Transverse colon (tissue), 4 donors: ENCODE results near the gene CST7. TPM values are rescaled to one million over a fixed set of nuclear protein-coding genes. Genes with fewer than 3 reads are reported as not detected.
A peak's percentile ranks its signal among the peaks of the same experiment; 100 is the strongest.

Experiments
- DNase-seq: peaks from one replicate; pipeline ENCODE4 v3.0.0-alpha.2; 2019
- H3K27ac ChIP-seq, 4 donors: fragments of 200-600 bp; sonication (generic); 2 replicates each; pipeline ENCODE4 v1.5.1; 2016 to 2018; ENCODE audit warnings: inconsistent platforms in 4 of 4
- H3K27me3 ChIP-seq: fragments of 200-600 bp; sonication (generic); 2 replicates; pipeline ENCODE4 v1.5.1; 2017; ENCODE audit warnings: inconsistent platforms
- H3K36me3 ChIP-seq, 4 donors: fragments of 200-600 bp; sonication (generic); 2 replicates each; pipeline ENCODE4 v1.5.1; 2017 to 2019; ENCODE audit warnings: inconsistent platforms in 4 of 4
- H3K4me1 ChIP-seq, 4 donors: fragments of 200-600 bp; sonication (generic); 2 replicates each; pipeline ENCODE4 v1.5.1; 2017 to 2020; ENCODE audit warnings: inconsistent platforms in 4 of 4
- H3K4me3 ChIP-seq, 4 donors: fragments of 200-600 bp; sonication (generic); 1 replicate in 1 of 4; 2 replicates in 3 of 4; pipeline versions ENCODE4 v1.5.1 to v1.6.1; 2017 to 2019; ENCODE audit warnings: inconsistent platforms in 4 of 4
- H3K9me3 ChIP-seq, 2 donors: fragments of 200-600 bp; sonication (generic); 2 replicates each; pipeline ENCODE4 v1.5.1; 2017 to 2019; ENCODE audit warnings: inconsistent platforms in 2 of 2
- CTCF ChIP-seq, 5 experiments: fragments of 200-600 bp in 3 of 5; fragments of 450-650 bp in 2 of 5; sonication (generic) in 3 of 5; IDR thresholded peaks; 1 replicate in 2 of 5; 2 replicates in 3 of 5; pipeline ENCODE4 v1.5.1; 2016 to 2017; ENCODE audit warnings: antibody characterized with exemption in 5 of 5, inconsistent platforms in 3 of 5, mild to moderate bottlenecking in 2 of 5, moderate library complexity in 1 of 5
- EP300 ChIP-seq: sonication (generic); formaldehyde crosslinking; IDR thresholded peaks from one replicate; pipeline ENCODE4 v1.6.1; 2017; ENCODE audit warnings: antibody characterized with exemption, low read depth
- POLR2A ChIP-seq: fragments of 450-650 bp; IDR thresholded peaks from one replicate; pipeline ENCODE4 v1.6.1; 2016; ENCODE audit warnings: antibody characterized with exemption, mild to moderate bottlenecking, moderate library complexity
- POLR2AphosphoS5 ChIP-seq, 3 donors: sonication (generic); formaldehyde crosslinking; IDR thresholded peaks; one replicate each; pipeline ENCODE4 v1.6.1; 2016; ENCODE audit warnings: antibody characterized with exemption in 3 of 3
- WGBS, 2 donors: methylation state at CpG; one replicate each; pipeline ENCODE4 v1.1.5; 2018; ENCODE audit warnings: low coverage in 1 of 2; 5-methylcytosine and 5-hydroxymethylcytosine counted together
- in situ Hi-C, 4 donors: fragments of 200-750 bp; cut with MboI; loops; one replicate each; pipeline versions ENCODE4 v1.15.0 to v1.15.1; 2017; ENCODE audit warnings: low sequenced_read_pairs in 3 of 4, low pct_ligation_motif_present in 1 of 4, low pct_unique_long_range_greater_than_20kb in 1 of 4
- intact Hi-C: fragments of 100-400 bp; cut with DNase I; formaldehyde crosslinking; loops from one replicate; pipeline ENCODE4 v1.15.1; 2023; ENCODE audit warnings: low total_unique reads
- total RNA-seq, 4 donors: library from RNA; depleted of rRNA; stranded (reverse); fragments of >200 nt; gene quantifications; one replicate each; pipeline ENCODE4 v1.1.0, GENCODE V29; 2016

CST7 gene
- total RNA-seq, 4 donors from 2014 or later = 3.2 to 3.3 TPM; not detected in 2

- intact Hi-C loops = loop anchor here (5.0 kb wide), 1 partner anchor 754 kb away; no protein-coding TSS in a partner anchor
- Histone ChIP-seq H3K9me3 (no peaks in the 10 kb centered on the region), H3K4me1 (peaks cover 0 to 10% (median 5%) of the 10 kb centered on the region in 4 donors), H3K36me3 (no peaks in the 10 kb centered on the region), H3K27ac (no peak overlapping the region), H3K4me3 (no peak overlapping the region), H3K27me3 (no peaks in the 10 kb centered on the region)
- 63 to 78% methylated on average over 1 of the region's 1 CpG for WGBS, 2 donors
- DNase-seq = no peak
- no peak for TF ChIP-seq EP300
- no peak for TF ChIP-seq CTCF (IDR thresholded peaks at IDR 0.05)
- no peak for TF ChIP-seq POLR2AphosphoS5 (IDR thresholded peaks at IDR 0.05)
- TF ChIP-seq POLR2A = no peak
- in situ Hi-C loops = loop anchor here in 3 of 4 donors (10.0 to 25.0 kb wide), 4 partner anchors 129 to 979 kb away; no protein-coding TSS in a partner anchor
These were observed 32.7 kb upstream of the CST7 start for GRCh38 chr20:24916412-24916811.

GRCh38 chr20:24917056-24917455 is 32.0 kb upstream of the CST7 start:
- in situ Hi-C loops = loop anchor here in 3 of 4 donors (10.0 to 25.0 kb wide), 4 partner anchors 130 to 980 kb away; no protein-coding TSS in a partner anchor
- Histone ChIP-seq H3K9me3 (no peaks in the 10 kb centered on the region), H3K4me3 (no peak overlapping the region), H3K4me1 (peaks cover 0 to 10% (median 5%) of the 10 kb centered on the region in 4 donors), H3K36me3 (no peaks in the 10 kb centered on the region), H3K27ac (no peak overlapping the region), H3K27me3 (no peaks in the 10 kb centered on the region)
- intact Hi-C loops = loop anchor here (5.0 kb wide), 1 partner anchor 755 kb away; no protein-coding TSS in a partner anchor
- 78% methylated on average over 7 of the region's 7 CpGs; no CpG with 5 or more reads in 1 of the 2 donors for WGBS, 2 donors
- DNase-seq = no peak
- no peak for TF ChIP-seq EP300
- TF ChIP-seq POLR2AphosphoS5 (IDR thresholded peaks at IDR 0.05) = no peak
- TF ChIP-seq POLR2A = no peak
- TF ChIP-seq CTCF (IDR thresholded peaks at IDR 0.05) = no peak

GRCh38 chr20:24917797-24918578 is 31.1 kb upstream of the CST7 start:
- peaks cover 0 to 10% (median 5%) of the 10 kb centered on the region in 4 donors for H3K4me1 ChIP-seq
- TF ChIP-seq EP300 = no peak
- TF ChIP-seq CTCF (IDR thresholded peaks at IDR 0.05) = peak; percentile 76 to 87 (median 83)
- TF ChIP-seq POLR2AphosphoS5 (IDR thresholded peaks at IDR 0.05) = no peak
- no peak for TF ChIP-seq POLR2A
- H3K27ac ChIP-seq = no peak overlapping the region
- in situ Hi-C loops = loop anchor here in 3 of 4 donors (10.0 to 25.0 kb wide), 4 partner anchors 131 to 981 kb away; no protein-coding TSS in a partner anchor
- no peaks in the 10 kb centered on the region for H3K9me3 ChIP-seq
- H3K36me3 ChIP-seq = no peaks in the 10 kb centered on the region
- H3K4me3 ChIP-seq = no peak overlapping the region
- intact Hi-C loops = loop anchor here (5.0 kb wide), 1 partner anchor 756 kb away; no protein-coding TSS in a partner anchor
- whole genome bisulfite sequencing, 2 donors = 31% methylated on average over 32 of the region's 34 CpGs; no CpG with 5 or more reads in 1 of the 2 donors
- DNase-seq = peak; percentile 68
- no peaks in the 10 kb centered on the region for H3K27me3 ChIP-seq
